Endothelial cell (in vitro differentiated cells): ENCODE results near the gene NXNL1. TPM values are rescaled to one million over a fixed set of nuclear protein-coding genes. Genes with fewer than 3 reads are reported as not detected.

Source experiments
- DNase-seq: peaks from one replicate; pipeline ENCODE4 v3.0.0; 2021; ENCODE audit warnings: low spot score
- H3K27ac Mint-ChIP-seq: one replicate; pipeline ENCODE4 v1.8.0; 2021; ENCODE audit warnings: mixed read lengths, inconsistent platforms; ENCODE audit not compliant: unreplicated experiment
- H3K27me3 Mint-ChIP-seq: one replicate; pipeline ENCODE4 v1.8.0; 2021; ENCODE audit warnings: mild to moderate bottlenecking, moderate library complexity, mixed read lengths, inconsistent platforms; ENCODE audit not compliant: unreplicated experiment
- H3K36me3 Mint-ChIP-seq: one replicate; pipeline ENCODE4 v1.8.0; 2021; ENCODE audit warnings: mild to moderate bottlenecking, low read depth, mixed read lengths, inconsistent platforms; ENCODE audit not compliant: unreplicated experiment
- H3K4me1 Mint-ChIP-seq: one replicate; pipeline ENCODE4 v1.8.0; 2021; ENCODE audit warnings: mild to moderate bottlenecking, mixed read lengths, inconsistent platforms; ENCODE audit not compliant: unreplicated experiment
- H3K4me3 Mint-ChIP-seq: one replicate; pipeline ENCODE4 v1.8.0; 2021; ENCODE audit warnings: mild to moderate bottlenecking, mixed read lengths, inconsistent platforms; ENCODE audit not compliant: unreplicated experiment
- H3K9me3 Mint-ChIP-seq: one replicate; pipeline ENCODE4 v1.8.0; 2021; ENCODE audit warnings: mixed read lengths, inconsistent platforms; ENCODE audit not compliant: unreplicated experiment
- CTCF ChIP-seq: fragments of 200-600 bp; sonication (generic); IDR thresholded peaks from one replicate; pipeline ENCODE4 v1.5.0; 2021; ENCODE audit warnings: antibody characterized with exemption; ENCODE audit not compliant: unreplicated experiment
- total RNA-seq: library from RNA; stranded (reverse); fragmentation: NEBNext Ultra II Directional; extraction: Animal tissue kit (Norgen Biotek cat#: 25700); gene quantifications from one replicate; pipeline ENCODE4 v1.2.1, GENCODE V29; 2021; ENCODE audit not compliant: unreplicated experiment

The NXNL1 gene
- total RNA-seq, 1 donor from 2014 or later = not detected

- H3K27me3 Mint-ChIP-seq = peaks cover 2% of the 10 kb centered on the region
- TF ChIP-seq CTCF = no peak
- H3K36me3 Mint-ChIP-seq = no peaks in the 10 kb centered on the region
- H3K9me3 Mint-ChIP-seq = no peaks in the 10 kb centered on the region
- no peak for DNase-seq
- no peak overlapping the region for H3K27ac Mint-ChIP-seq
- H3K4me1 Mint-ChIP-seq = no peaks in the 10 kb centered on the region
- no peak overlapping the region for H3K4me3 Mint-ChIP-seq
Observed at GRCh38 chr19:17436094-17436873, 24.4 kb downstream of the NXNL1 start.

- H3K36me3 Mint-ChIP-seq = no peaks in the 10 kb centered on the region
- no peak overlapping the region for H3K27ac Mint-ChIP-seq
- H3K27me3 Mint-ChIP-seq = peaks cover 2% of the 10 kb centered on the region
- no peak for DNase-seq
- no peak for TF ChIP-seq CTCF
- no peaks in the 10 kb centered on the region for H3K9me3 Mint-ChIP-seq
- H3K4me3 Mint-ChIP-seq = no peak overlapping the region
- no peaks in the 10 kb centered on the region for H3K4me1 Mint-ChIP-seq
Observed at GRCh38 chr19:17435218-17435617, 25.5 kb downstream of the NXNL1 start.

GRCh38 chr19:17431417-17431816, 29.3 kb downstream of the NXNL1 start:
- no peaks in the 10 kb centered on the region for H3K9me3 Mint-ChIP-seq
- H3K4me1 Mint-ChIP-seq = no peaks in the 10 kb centered on the region
- peaks cover 2% of the 10 kb centered on the region for H3K27me3 Mint-ChIP-seq
- H3K27ac Mint-ChIP-seq = no peak overlapping the region
- H3K36me3 Mint-ChIP-seq = peaks cover 3% of the 10 kb centered on the region
- no peak overlapping the region for H3K4me3 Mint-ChIP-seq
- no peak for TF ChIP-seq CTCF
- no peak for DNase-seq

- H3K36me3 Mint-ChIP-seq = peaks cover 3% of the 10 kb centered on the region
- no peak for TF ChIP-seq CTCF
- no peaks in the 10 kb centered on the region for H3K4me1 Mint-ChIP-seq
- no peak overlapping the region for H3K27ac Mint-ChIP-seq
- no peak overlapping the region for H3K4me3 Mint-ChIP-seq
- no peaks in the 10 kb centered on the region for H3K9me3 Mint-ChIP-seq
- peaks cover 5% of the 10 kb centered on the region for H3K27me3 Mint-ChIP-seq
- DNase-seq = no peak
Observed at GRCh38 chr19:17429641-17430113, 31.0 kb downstream of the NXNL1 start.

GRCh38 chr19:17424743-17425365, 35.9 kb downstream of the NXNL1 start:
- Mint-ChIP-seq H3K4me1 (peaks cover 4% of the 10 kb centered on the region), H3K36me3 (peaks cover 11% of the 10 kb centered on the region), H3K27ac (no peak overlapping the region), H3K4me3 (no peak overlapping the region), H3K9me3 (peaks cover 3% of the 10 kb centered on the region), H3K27me3 (peaks cover 9% of the 10 kb centered on the region)
- DNase-seq = peak; percentile 80
- TF ChIP-seq CTCF = no peak
